K562 (cell line): ENCODE measurements around the gene NOX5. TPM values are rescaled to one million over a fixed set of nuclear protein-coding genes. Genes with fewer than 3 reads are reported as not detected.

ENCODE experiments used
- ATAC-seq: fragments of 200-7000 bp; cut with Tn5 transposase; 3 replicates; pipeline ENCODE4 v1.9.1; 2020; ENCODE audit warnings: moderate library complexity
- BruUV-seq: library from RNA; stranded (reverse); fragments of 400-500 nt; replicated peaks from 2 replicates; lab custom pipeline; 2021; lab: Mats Ljungman, UMichigan
- CTCF ChIA-PET: fragments of 300-600 bp; formaldehyde crosslinking; extraction: SDS; loops from one replicate; lab custom pipeline; 2021; ENCODE audit warnings: low intra/inter-chr PET ratio; lab: Yijun Ruan, JAX
- POLR2A ChIA-PET: fragments of 300-600, 350-650 bp; sonication (Branson Sonifier 250); formaldehyde crosslinking; extraction: SDS; loops from one replicate; lab custom pipeline; 2021; ENCODE audit warnings: antibody characterized with exemption, inconsistent platforms; lab: Yijun Ruan, JAX
- DNase-seq, 4 experiments: peaks; one replicate each; pipeline versions ENCODE4 v3.0.0 to v3.0.0-alpha.2; 2011 to 2018; ENCODE audit warnings: low spot score in 3 of 4, mixed read lengths in 3 of 4; ENCODE audit errors: extremely low read depth in 1 of 4
- FAIRE-seq: peaks from 2 replicates; lab custom pipeline; 2011; peaks lifted over from hg19 to GRCh38; lab: Jason Lieb, UNC
- H2AFZ ChIP-seq: 2 replicates; pipeline ENCODE4 v1.6.0; 2011; ENCODE audit warnings: low read depth, low read length, control low read depth, inconsistent platforms
- H3K27ac ChIP-seq: fragments of 200-600 bp; 3 replicates; pipeline ENCODE4 v1.8.0; 2011; ENCODE audit warnings: low read depth, mild to moderate bottlenecking, control low read depth, inconsistent platforms, low read length, moderate library complexity, mixed read lengths; ENCODE audit errors: extremely low read depth
- H3K27me3 ChIP-seq, 2 experiments: fragments of 300-600 bp in 1 of 2; 2 replicates in 1 of 2; 3 replicates in 1 of 2; pipeline versions ENCODE4 v1.6.0 to v1.8.0; 2011; ENCODE audit warnings: inconsistent platforms in 2 of 2, low read length in 2 of 2, mild to moderate bottlenecking in 1 of 2, mixed read lengths in 1 of 2, moderate library complexity in 1 of 2; ENCODE audit not compliant: control insufficient read depth in 2 of 2, insufficient read depth in 2 of 2
- H3K36me3 ChIP-seq: fragments of 300-600 bp; 3 replicates; pipeline ENCODE4 v1.8.0; 2011; ENCODE audit warnings: mild to moderate bottlenecking, low read length, inconsistent platforms; ENCODE audit not compliant: control insufficient read depth, insufficient read depth
- H3K4me1 ChIP-seq, 2 experiments: fragments of 200-600 bp in 1 of 2; replicated peaks in 1 of 2; 2 replicates in 1 of 2; 3 replicates in 1 of 2; pipeline versions ENCODE4 v1.5.1 to v1.8.0; 2011; ENCODE audit warnings: inconsistent platforms in 2 of 2, low read length in 2 of 2, mild to moderate bottlenecking in 1 of 2, mixed read lengths in 1 of 2, moderate library complexity in 1 of 2; ENCODE audit not compliant: control insufficient read depth in 2 of 2, insufficient read depth in 2 of 2
- H3K4me2 ChIP-seq: 2 replicates; pipeline ENCODE4 v1.6.1; 2011; ENCODE audit warnings: low read length, control low read depth, inconsistent platforms, mixed read lengths; ENCODE audit not compliant: insufficient read depth
- H3K4me3 ChIP-seq: fragments of 200-600 bp; sonication (generic), shearing (Covaris generic); 2 replicates; pipeline ENCODE4 v1.5.1; 2016; ENCODE audit warnings: control low read depth, inconsistent platforms
- H3K79me2 ChIP-seq: fragments of 200-600 bp; 3 replicates; pipeline ENCODE4 v1.8.0; 2011; ENCODE audit warnings: low read length, inconsistent platforms; ENCODE audit not compliant: control insufficient read depth, insufficient read depth
- H3K9ac ChIP-seq, 2 experiments: 2 replicates each; pipeline versions ENCODE4 v1.6.0 to v1.6.1; 2011; ENCODE audit warnings: low read depth in 2 of 2, low read length in 2 of 2, control low read depth in 1 of 2, inconsistent platforms in 1 of 2, mild to moderate bottlenecking in 1 of 2, mixed read lengths in 1 of 2; ENCODE audit not compliant: insufficient read depth in 1 of 2
- H3K9me1 ChIP-seq: one replicate; pipeline ENCODE4 v1.6.0; 2011; ENCODE audit warnings: inconsistent platforms, mild to moderate bottlenecking, low read length, moderate library complexity; ENCODE audit not compliant: control insufficient read depth, insufficient read depth
- H3K9me3 ChIP-seq: replicated peaks from 2 replicates; pipeline ENCODE4 v1.5.1; 2011; ENCODE audit warnings: low read depth, low read length, inconsistent platforms; ENCODE audit not compliant: control insufficient read depth, insufficient read depth
- H4K20me1 ChIP-seq: replicated peaks from 2 replicates; pipeline ENCODE4 v1.6.1; 2011; ENCODE audit warnings: low read length, inconsistent platforms, mixed read lengths; ENCODE audit not compliant: control insufficient read depth, insufficient read depth
- CEBPB ChIP-seq: fragments of 450-650 bp; IDR thresholded peaks from 2 replicates; pipeline ENCODE4 v1.6.1; 2016; ENCODE audit warnings: missing genetic modification characterization, missing compliant biosample characterization
- CHD4 ChIP-seq: fragments of 200-600 bp; sonication (generic); IDR thresholded peaks from 3 replicates; pipeline ENCODE4 v1.6.1; 2012; ENCODE audit warnings: low read depth, mild to moderate bottlenecking, mixed read lengths, low read length, inconsistent platforms; ENCODE audit not compliant: insufficient read depth, insufficient replicate concordance, poor library complexity, severe bottlenecking
- DEAF1 ChIP-seq: fragments of 450-650 bp; formaldehyde crosslinking; IDR thresholded peaks from 2 replicates; pipeline ENCODE4 v1.4.0; 2020; ENCODE audit warnings: mild to moderate bottlenecking, moderate library complexity
- GABPB1 ChIP-seq: sonication (generic); formaldehyde crosslinking; IDR thresholded peaks from 2 replicates; pipeline ENCODE4 v1.8.0; 2022; ENCODE audit warnings: mild to moderate bottlenecking, missing genetic modification reagents
- ILK ChIP-seq: fragments of 450-650 bp; IDR thresholded peaks from 2 replicates; pipeline ENCODE4 v1.6.1; 2016; ENCODE audit warnings: missing genetic modification characterization, low read depth, mild to moderate bottlenecking, missing compliant biosample characterization, moderate library complexity, borderline replicate concordance
- KDM2B ChIP-seq: fragments of 250-450 bp; sonication (Bioruptor Pico); IDR thresholded peaks from 2 replicates; pipeline ENCODE4 v1.8.0; 2021; ENCODE audit warnings: mild to moderate bottlenecking, moderate library complexity
- KHSRP ChIP-seq: fragments of 450-650 bp; IDR thresholded peaks from 2 replicates; pipeline ENCODE4 v1.6.1; 2017
- NRF1 ChIP-seq, 2 experiments: fragments of 450-650 bp; IDR thresholded peaks in 1 of 2; conservative IDR thresholded peaks in 1 of 2; 2 replicates each; pipeline ENCODE4 v1.6.1; 2014; ENCODE audit warnings: mild to moderate bottlenecking in 2 of 2
- SMAD1 ChIP-seq: fragments of 150-350 bp; IDR thresholded peaks from 2 replicates; pipeline ENCODE4 v1.6.1; 2014; ENCODE audit warnings: low read length, low read depth; ENCODE audit not compliant: partially characterized antibody
- ZC3H4 ChIP-seq: sonication (generic); formaldehyde crosslinking; IDR thresholded peaks from 2 replicates; pipeline ENCODE4 v1.9.0; 2021; ENCODE audit warnings: missing genetic modification reagents, borderline replicate concordance
- ZFX ChIP-seq: sonication (generic); formaldehyde crosslinking; IDR thresholded peaks from 2 replicates; pipeline ENCODE4 v1.8.0; 2022; ENCODE audit warnings: mild to moderate bottlenecking, missing genetic modification reagents, moderate library complexity
- ZHX1 ChIP-seq: fragments of 150-350 bp; conservative IDR thresholded peaks from 2 replicates; pipeline ENCODE4 v1.6.1; 2014; ENCODE audit warnings: low read length
- ZNF696 ChIP-seq: fragments of 250-450 bp; sonication (Bioruptor Pico); conservative IDR thresholded peaks from 2 replicates; pipeline ENCODE4 v1.4.0; 2020; ENCODE audit warnings: mild to moderate bottlenecking, moderate library complexity
- ZNF766 ChIP-seq: fragments of 200-800 bp; sonication (Bioruptor generic); conservative IDR thresholded peaks from 2 replicates; pipeline ENCODE4 v1.6.1; 2016; ENCODE audit warnings: missing genetic modification characterization, missing compliant biosample characterization
- WGBS: fragments of 100-300 bp; shearing (Covaris generic); methylation state at CpG from one replicate; pipeline ENCODE4 v1.1.6; 2016; ENCODE audit warnings: low coverage, mixed read lengths; ENCODE audit not compliant: insufficient coverage; ENCODE audit errors: missing lambda C conversion rate; 5-methylcytosine and 5-hydroxymethylcytosine counted together
- in situ Hi-C: fragments of 300-500 bp; cut with MboI; formaldehyde crosslinking; loops from 4 replicates; pipeline ENCODE4 v1.15.0; 2018; ENCODE audit warnings: inconsistent platforms, mixed read lengths
- intact Hi-C: fragments of 100-400 bp; cut with micrococcal nuclease; formaldehyde crosslinking; loops from 2 replicates; pipeline ENCODE4 v1.14.2; 2022
- polyA plus RNA-seq, 8 experiments: library from polyadenylated mRNA; depleted of rRNA in 4 of 8; stranded (reverse) in 5 of 8; unstranded in 3 of 8; fragments of >200 nt; fragmentation: Nextera tagmentation in 2 of 8; fragmentation: Illumina TruSeq in 1 of 8; extraction: Ambion mirVana in 2 of 8; extraction: Trizol in 1 of 8; gene quantifications; 2 replicates each; pipeline versions ENCODE4 v1.2.1 to v1.2.3, GENCODE V29; 2011 to 2014; ENCODE audit warnings: inconsistent platforms in 1 of 8, missing spikeins in 1 of 8
- total RNA-seq, 7 experiments: library from RNA; depleted of rRNA in 6 of 7; stranded (reverse); fragments of >200 nt in 6 of 7; fragmentation: Illumina TruSeq in 2 of 7; extraction: Trizol in 2 of 7; gene quantifications; 2 replicates each; pipeline versions ENCODE4 v1.2.1 to v1.2.3, GENCODE V29; 2011 to 2021; ENCODE audit warnings: low replicate concordance in 1 of 7

Gene NOX5
- total and polyA plus RNA-seq, 9 of the 15 experiments (the other 6 are each of a cell fraction or from before 2014, with no cell fraction given): 0.01 TPM; not detected in 8

- BruUV-seq: no TSS peak
- no peak for FAIRE-seq
- H3K27me3 ChIP-seq: peaks cover 22 to 23% of the 10 kb centered on the region in 2 experiments; a peak in 4 of 5 replicates
- 5% methylated on average over 2 of the region's 2 CpGs for WGBS
- CTCF ChIA-PET: no interaction called here
- peaks cover 0 to 6% of the 10 kb centered on the region in 2 experiments; a peak in 1 of 5 replicates for H3K4me1 ChIP-seq
- H3K9me1 ChIP-seq: no peaks in the 10 kb centered on the region
- H3K9ac ChIP-seq: no peak overlapping the region
- H3K79me2 ChIP-seq: no peaks in the 10 kb centered on the region
- no peak overlapping the region for H2AFZ ChIP-seq
- intact Hi-C loops: no loop called here
- TF ChIP-seq ZNF696 (CRISPR knock-in tag): no peak
- no peak for TF ChIP-seq ZC3H4 (CRISPR knock-in tag)
- TF ChIP-seq KDM2B (CRISPR knock-in tag): no peak
- no peak for TF ChIP-seq DEAF1 (CRISPR knock-in tag)
- TF ChIP-seq SMAD1: no peak
- no peak for TF ChIP-seq KHSRP
- TF ChIP-seq ILK (tag): no peak
- TF ChIP-seq ZHX1: no peak
- no peak for TF ChIP-seq NRF1 (conservative IDR thresholded peaks at IDR 0.05 in 1 of 2, IDR thresholded peaks at IDR 0.05 in 1 of 2)
- no peak for TF ChIP-seq ZNF766 (CRISPR knock-in tag)
- no peak for TF ChIP-seq CHD4
- TF ChIP-seq CEBPB: no peak
- TF ChIP-seq ZFX (CRISPR knock-in tag): no peak
- TF ChIP-seq GABPB1: no peak
- TF ChIP-seq, all 486 proteins: peak for 0
- ATAC-seq: no peak
- no peaks in the 10 kb centered on the region for H4K20me1 ChIP-seq
- no peak overlapping the region for H3K4me2 ChIP-seq
- H3K27ac ChIP-seq: no peak overlapping the region
- no peak for DNase-seq
- in situ Hi-C loops: no loop called here
- no peak overlapping the region for H3K4me3 ChIP-seq
- H3K36me3 ChIP-seq: no peaks in the 10 kb centered on the region
- POLR2A ChIA-PET: no interaction called here
- no peaks in the 10 kb centered on the region for H3K9me3 ChIP-seq
Measured at GRCh38 chr15:69072906-69073305, 58.4 kb downstream of the NOX5 start.
